HG03039 (cell line): ENCODE data around the gene OR2K2.
"Not testable (repeated sequence)": the region's sequence is repeated elsewhere in the genome, so short reads cannot be mapped to it uniquely, and the experiment has no call there.

ENCODE experiments used
- ATAC-seq: cut with Tn5 transposase; IDR thresholded peaks from one replicate; pipeline ENCODE4 v1.9.1; 2021; ENCODE audit warnings: mild to moderate bottlenecking, moderate library complexity; ENCODE audit not compliant: unreplicated experiment

The OR2K2 gene

GRCh38 chr9:111298731-111299598 lies 31.1 kb downstream of the OR2K2 start:
- no peak for ATAC-seq

- ATAC-seq = no peak
Observed at GRCh38 chr9:111298111-111298510, 31.9 kb downstream of the OR2K2 start.

- ATAC-seq = no peak
Observed at GRCh38 chr9:111297066-111297824, 32.8 kb downstream of the OR2K2 start.

- ATAC-seq = no peak
Observed at GRCh38 chr9:111294691-111295451, 35.2 kb downstream of the OR2K2 start.

GRCh38 chr9:111287127-111287526 lies 42.9 kb downstream of the OR2K2 start:
- no peak for ATAC-seq

GRCh38 chr9:111284703-111285102 lies 45.3 kb downstream of the OR2K2 start:
- no peak for ATAC-seq

GRCh38 chr9:111282845-111283244 lies 47.2 kb downstream of the OR2K2 start:
- ATAC-seq = no peak

GRCh38 chr9:111280795-111281194 lies 49.2 kb downstream of the OR2K2 start:
- ATAC-seq = not testable (repeated sequence)
